DOHH2 (cell line): ENCODE measurements around the gene FZD1.

Experiments
- EZH2phosphoT487 ChIP-seq: fragments of 200-600 bp; sonication (generic); IDR thresholded peaks from 2 replicates; pipeline ENCODE4 v1.6.1; 2017; ENCODE audit warnings: borderline replicate concordance, mild to moderate bottlenecking, antibody characterized with exemption, low read length, moderate library complexity, mixed read lengths
- TF ChIP-seq, protein P1 (sequence below): fragments of 200-600 bp; sonication (generic); IDR thresholded peaks from one replicate; pipeline ENCODE4 v1.5.1; 2014; ENCODE audit warnings: antibody characterized with exemption, mild to moderate bottlenecking, low read depth, low read length; ENCODE audit not compliant: poor library complexity, severe bottlenecking

GRCh38 chr7:91310830-91311460 lies 46.7 kb downstream of the FZD1 start:
- TF ChIP-seq, protein P1, sequence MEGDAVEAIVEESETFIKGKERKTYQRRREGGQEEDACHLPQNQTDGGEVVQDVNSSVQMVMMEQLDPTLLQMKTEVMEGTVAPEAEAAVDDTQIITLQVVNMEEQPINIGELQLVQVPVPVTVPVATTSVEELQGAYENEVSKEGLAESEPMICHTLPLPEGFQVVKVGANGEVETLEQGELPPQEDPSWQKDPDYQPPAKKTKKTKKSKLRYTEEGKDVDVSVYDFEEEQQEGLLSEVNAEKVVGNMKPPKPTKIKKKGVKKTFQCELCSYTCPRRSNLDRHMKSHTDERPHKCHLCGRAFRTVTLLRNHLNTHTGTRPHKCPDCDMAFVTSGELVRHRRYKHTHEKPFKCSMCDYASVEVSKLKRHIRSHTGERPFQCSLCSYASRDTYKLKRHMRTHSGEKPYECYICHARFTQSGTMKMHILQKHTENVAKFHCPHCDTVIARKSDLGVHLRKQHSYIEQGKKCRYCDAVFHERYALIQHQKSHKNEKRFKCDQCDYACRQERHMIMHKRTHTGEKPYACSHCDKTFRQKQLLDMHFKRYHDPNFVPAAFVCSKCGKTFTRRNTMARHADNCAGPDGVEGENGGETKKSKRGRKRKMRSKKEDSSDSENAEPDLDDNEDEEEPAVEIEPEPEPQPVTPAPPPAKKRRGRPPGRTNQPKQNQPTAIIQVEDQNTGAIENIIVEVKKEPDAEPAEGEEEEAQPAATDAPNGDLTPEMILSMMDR = no peak
- no peak for TF ChIP-seq EZH2phosphoT487
